Activated CD8-positive, alpha-beta memory T cell treated with anti-CD3 and anti-CD28 coated beads, Interleukin-2, amount 50 U/mL, for 4 hours (primary cell): ENCODE results near the gene LMO7.
"Not testable (repeated sequence)": the region's sequence is repeated elsewhere in the genome, so short reads cannot be mapped to it uniquely, and the experiment has no call there.

ENCODE experiments used
- DNase-seq: peaks from one replicate; pipeline ENCODE4 v3.0.0-alpha.2; 2020

Gene LMO7

DNA sequence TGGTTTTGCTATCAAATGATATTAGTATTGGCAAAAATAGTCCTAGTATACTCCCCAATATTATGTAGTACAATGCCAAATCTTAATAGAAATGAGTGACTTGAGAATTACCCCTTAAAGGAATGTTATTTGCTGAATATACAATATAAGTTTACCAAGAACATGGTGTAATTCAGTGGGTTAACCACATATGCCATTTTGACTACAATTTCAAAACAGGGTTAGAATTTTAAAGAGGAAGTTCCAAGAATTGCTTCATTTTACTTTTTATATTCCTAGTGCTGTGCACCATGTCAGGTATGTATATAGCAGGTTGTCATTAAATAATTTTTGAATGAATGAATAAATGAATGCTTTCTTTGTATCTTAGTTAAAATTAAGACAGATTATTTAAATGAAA, 66.3 kb downstream of the LMO7 start:
- no peak for DNase-seq

DNA sequence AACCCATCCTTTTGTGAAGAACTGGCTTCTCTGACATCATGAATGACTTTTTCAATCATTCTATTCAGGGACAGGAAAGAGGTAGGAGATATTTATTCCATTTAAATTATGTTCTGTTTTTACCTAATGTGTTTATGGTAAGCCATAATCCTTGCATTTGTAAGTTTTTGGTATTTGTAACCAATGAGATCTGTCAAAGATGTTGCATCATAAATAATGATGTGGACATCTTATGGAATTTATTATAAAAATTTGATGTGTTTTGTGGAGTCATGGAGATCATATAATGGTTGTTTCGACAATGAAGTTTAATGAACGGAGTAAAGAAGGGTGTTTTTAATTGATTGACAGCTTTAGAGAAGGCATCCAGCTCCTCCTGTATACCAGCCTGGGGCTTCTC, 67.6 kb downstream of the LMO7 start:
- DNase-seq, result no peak

DNA sequence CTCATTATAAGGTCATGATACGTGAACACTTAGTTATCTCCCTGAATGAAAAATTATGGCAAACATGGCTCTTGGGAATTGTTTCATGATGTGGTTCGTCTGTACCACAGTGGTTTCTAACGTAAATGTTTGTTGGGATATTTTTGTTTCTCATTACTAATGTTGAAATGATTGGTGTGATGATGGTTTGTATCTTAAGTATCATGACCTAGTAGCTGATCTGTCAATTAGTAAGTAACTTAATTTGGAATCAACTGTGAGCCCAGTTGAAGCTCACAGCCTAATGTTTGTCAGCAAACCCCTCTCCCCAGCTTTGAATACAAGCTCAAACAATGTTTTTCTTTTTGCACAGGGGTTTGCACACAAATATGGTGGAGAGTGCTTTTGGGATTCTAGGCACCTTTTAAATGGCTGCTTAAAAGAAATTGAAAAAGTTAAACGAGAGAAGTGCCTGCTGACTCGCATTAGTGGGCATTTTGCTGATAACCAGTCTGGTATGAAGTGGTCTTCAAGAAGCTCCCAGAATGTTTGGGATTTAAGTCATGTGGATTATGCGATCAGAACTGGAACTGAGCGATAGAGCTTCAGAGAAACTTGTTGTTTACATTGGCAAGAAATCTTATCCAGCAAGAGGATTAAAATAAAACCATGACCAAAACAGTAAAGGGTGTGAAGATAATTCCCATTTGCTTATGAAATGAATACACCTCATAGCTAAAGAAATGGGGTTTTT, 68.2 kb downstream of the LMO7 start:
- no peak for DNase-seq

DNA sequence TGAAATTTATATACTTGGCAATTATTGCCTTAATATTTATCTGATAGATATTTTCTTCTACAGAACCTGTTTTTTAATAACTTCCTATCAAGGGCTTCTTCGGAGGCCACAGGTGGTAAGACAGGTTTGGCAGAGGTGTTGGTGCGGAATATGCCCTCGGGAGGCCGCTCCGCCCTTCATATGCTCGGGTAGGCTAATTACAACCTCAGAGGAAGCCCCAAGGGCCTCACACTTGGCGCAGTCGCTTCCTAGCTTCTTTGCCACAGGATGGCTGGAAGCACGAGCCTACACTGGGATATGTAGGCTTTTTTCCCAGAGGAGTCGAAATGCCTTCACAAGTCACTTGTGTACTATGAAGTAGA, 68.8 kb downstream of the LMO7 start:
- no peak for DNase-seq

DNA sequence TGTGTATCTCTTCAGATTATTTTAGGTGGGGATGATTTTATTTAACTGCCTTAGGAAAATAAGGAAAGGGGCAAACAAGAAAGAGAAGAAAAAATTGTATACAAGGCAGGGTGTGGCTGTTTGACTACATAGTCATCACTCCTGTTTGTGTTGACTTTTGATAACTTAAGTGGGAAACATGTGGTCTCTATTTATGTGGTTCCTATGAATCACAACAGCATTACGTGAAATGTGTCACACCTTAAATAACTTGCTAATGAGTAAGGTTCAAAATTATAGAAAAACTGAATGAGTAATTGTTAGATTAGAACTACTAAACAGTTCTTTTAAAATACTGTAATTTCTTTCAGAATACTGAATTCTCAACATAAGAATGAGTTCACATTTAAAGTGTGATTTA, 69.3 kb downstream of the LMO7 start:
- DNase-seq, result no peak

DNA sequence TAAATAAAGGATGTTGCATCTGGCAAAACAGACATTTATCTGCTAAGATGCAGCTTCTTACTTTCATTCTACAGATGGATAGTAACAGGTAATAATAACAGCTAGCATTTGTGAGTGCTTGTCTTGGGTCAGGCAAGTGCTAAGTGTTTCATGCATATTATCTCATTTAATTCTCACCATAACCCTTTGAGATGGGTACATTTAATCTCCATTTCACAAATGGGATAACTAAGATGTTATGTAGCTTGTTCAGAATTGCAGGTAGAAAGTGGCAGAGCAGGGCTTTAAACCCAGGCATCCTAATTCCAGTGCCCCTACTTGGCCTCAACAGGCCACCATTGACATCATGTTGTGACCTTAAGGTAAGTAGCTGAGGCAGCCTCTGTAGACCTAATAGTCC, 69.8 kb downstream of the LMO7 start:
- DNase-seq, result no peak

DNA sequence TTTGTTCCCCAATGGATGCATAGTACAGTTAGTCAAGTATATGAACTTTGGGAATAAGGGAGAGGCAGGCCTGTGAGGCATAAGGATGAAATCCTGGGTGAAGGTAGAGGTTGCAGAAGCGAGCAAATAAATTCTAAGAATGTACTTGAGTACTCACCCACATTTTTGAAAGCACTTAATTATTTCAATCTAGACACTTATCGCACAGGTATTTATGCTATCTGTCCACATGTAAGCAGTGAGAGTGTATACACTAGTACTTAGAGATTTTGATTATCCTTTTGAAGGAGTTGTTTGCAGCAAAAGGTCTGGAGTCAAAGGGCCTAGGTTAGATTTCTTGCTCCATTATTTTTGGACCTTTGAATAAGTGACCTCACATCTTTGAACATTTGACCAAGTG, 77.7 kb downstream of the LMO7 start:
- DNase-seq, result no peak

DNA sequence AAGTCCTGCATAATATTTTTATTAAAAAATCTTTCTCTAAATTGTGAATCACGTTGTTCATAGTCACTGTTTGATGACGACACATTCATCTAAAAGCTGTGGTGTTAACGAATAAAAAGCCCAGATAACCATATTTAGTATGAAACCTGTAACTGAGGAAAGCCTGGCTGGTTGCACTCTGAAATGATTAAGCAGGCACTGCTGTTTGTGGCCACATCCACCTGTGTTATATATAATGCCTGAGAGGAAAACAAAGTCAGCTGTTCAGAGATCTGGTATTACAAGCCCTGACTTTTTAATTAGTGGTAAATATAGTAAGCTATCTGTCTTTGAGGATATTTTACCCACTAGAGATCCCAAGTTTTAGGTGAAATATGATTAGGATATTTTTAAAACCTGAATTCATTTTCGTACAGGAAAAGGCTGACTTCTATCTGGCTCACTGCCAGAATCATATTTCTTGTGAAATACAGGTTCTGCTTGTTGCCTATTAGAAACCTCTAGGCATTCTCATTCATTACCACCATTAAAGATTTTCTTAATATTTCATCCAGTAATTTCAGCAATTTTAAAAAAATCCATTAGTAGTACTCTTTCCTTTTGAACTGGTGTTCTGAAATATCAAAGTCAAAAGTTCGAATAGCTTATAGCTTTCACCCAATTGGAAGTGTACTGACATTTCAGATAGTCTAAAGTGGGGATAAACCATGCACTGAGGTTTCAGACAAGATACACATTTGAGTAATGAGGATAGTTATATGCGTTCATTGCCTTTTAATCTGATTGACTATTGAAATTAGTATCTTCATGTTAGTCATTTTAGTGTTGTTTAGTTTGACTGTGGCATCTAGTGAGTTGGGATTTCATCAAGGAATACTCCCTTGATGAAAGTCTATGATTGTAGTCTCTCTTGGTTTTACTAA, 79.7 kb downstream of the LMO7 start:
- no peak for DNase-seq

DNA sequence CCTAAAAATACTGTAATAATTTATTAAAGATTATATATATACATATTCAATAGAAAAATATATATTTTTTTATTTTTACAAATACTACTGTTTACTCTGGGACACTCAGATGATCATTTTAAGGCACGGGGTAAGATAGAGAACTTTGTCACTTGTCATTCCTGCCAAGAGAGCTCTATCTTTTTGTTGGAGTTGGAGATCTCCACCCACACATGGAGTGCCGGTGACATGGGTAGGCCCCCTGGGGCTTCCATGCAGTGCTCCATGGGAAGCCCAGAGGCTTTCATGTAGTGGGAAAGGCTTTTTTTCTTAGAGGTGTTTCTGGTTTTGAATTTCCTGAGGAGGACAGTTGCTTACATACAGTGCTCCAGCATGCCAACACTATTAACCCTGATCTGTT, 81.4 kb downstream of the LMO7 start:
- no peak for DNase-seq

DNA sequence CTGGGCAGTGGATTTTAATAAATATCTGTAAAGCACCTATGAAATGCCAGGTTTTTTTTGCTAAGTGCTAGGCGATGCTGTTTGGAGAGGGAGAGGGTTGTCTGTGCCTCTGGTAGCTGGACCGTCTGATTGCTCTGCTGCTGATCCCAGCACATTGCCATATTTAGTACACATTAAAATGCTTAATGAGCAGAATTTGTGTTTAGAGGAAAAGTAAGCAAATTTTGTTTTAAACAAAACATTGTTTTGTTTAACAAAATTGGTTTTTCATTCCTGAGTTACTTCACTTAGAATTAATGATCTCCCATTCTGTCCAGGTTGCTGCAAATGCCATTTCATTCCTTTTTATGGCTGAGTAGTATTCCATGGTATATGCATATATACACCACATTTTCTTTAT, 85.2 kb downstream of the LMO7 start:
- no peak for DNase-seq

DNA sequence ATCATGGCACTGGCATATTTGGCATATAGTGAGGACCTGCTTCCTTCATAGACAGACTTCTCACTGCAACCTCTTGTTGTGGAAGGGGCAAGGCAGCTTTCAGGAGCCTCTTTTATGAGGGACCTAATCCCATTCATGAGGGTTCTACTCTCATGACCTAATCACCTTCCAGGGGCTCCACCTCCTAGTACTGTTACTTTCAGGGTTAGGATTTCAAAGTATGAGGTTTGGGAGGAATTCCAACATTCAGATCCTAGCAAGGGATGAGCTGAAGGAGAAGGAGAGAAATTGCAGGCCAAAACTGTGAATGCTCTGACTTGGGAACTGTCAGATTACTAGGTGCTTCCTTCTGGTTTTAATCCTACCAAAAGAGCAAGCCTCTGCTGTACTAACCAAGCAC, 87.8 kb downstream of the LMO7 start:
- DNase-seq, result no peak

DNA sequence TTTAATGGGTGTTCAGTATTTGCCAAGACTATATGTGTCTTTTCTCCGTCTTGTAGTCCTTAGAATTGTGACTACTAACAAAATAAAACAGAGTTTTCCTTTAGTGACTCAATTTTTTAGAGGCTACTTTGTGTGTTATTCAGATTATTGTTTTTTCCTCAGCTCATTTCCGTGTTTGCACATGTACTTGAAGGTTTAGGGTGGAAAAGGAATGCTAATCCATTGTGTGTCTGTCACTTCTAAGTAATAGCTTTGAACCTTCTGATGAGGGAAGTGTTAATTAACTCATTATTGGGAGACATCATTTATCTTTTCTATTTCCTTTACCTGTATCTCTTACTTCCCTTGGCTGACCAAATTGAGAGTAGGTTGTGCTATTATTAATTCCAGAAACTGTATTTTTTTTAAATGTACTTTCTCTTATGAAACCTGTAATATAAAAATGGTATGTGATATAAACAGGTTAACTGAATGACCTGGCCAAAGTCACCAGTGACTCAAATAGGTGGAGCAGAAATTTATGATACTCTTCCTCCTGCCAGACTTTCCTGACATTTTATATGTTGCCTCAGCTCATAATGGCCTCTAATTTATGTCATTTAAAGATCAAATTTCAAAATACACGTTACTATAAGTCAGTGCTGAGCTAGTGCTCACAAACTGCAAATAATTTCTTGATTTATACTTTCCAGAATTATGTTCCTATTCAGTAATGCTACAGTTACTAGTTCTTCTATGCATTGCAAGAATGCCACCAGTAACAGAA, 88.8 kb downstream of the LMO7 start:
- DNase-seq, result no peak

DNA sequence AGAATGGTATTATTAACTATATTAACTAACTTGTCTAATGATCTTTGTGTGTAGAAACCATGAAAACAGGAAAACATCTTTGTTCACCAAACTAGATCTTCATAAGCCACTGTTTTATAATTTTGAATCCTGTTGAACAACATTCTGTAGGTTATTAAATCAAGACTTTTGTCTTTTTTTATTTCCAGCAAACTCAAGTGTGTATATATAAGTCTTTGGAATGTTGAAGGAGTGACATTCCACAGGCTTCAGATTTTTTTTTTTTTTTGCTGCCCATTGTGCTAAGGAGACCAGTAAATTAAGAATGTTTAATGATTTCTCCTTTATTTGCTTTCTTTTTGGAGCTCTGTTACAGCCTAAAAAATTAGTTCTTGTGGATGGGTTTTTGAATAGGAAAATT, 89.6 kb downstream of the LMO7 start:
- no peak for DNase-seq

DNA sequence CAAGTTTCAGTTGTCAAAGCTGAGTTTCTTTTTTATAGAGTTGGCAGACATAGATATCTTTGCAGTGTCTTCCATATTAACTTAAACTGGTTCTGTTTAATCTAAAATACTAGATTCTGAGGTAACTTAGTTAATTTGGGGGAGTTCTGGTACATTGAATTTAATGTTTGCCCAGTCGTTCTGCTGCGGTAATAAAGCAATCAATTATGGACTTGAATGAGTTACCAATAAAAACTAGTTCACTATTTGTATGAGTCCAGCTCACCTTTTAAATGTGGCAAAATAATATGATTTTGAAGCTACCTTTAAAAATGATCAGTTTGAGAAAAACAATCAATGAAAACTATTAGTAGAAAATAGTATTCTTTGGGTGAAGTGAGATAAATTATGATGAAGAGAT, 90.2 kb downstream of the LMO7 start:
- no peak for DNase-seq

DNA sequence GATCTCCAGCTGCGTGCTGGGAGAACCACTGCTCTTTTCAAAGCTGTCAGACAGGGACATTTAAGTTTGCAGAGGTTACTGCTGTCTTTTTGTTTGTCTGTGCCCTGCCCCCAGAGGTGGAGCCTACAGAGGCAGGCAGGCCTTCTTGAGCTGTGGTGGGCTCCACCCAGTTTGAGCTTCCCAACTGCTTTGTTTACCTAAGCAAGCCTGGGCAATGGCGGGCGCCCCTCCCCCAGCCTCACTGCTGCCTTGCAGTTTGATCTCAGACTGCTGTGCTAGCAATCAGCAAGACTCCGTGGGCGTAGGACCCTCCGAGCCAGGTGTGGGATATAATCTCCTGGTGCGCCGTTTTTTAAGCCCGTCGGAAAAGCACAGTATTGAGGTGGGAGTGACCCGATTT, 97.0 kb downstream of the LMO7 start:
- DNase-seq, result not testable (repeated sequence)

DNA sequence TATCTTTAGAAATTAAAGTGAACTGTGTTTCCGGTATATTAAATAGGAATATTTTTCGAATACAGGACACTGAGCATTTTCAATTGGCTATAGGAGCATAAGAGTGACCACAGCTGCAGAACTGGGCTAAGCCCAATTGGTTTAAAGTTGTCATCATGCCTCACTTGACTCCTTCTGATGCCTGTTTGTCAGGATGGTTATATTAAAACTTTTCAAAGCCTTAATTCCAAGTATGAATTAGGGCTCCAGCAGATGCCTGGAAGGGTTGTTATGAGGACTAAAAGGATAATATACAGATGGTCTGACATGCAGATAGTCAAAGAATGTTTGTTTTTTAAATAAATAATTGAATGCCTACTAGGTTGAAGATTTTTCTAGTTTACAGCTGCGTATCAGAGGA, 100.0 kb downstream of the LMO7 start:
- DNase-seq, result no peak

DNA sequence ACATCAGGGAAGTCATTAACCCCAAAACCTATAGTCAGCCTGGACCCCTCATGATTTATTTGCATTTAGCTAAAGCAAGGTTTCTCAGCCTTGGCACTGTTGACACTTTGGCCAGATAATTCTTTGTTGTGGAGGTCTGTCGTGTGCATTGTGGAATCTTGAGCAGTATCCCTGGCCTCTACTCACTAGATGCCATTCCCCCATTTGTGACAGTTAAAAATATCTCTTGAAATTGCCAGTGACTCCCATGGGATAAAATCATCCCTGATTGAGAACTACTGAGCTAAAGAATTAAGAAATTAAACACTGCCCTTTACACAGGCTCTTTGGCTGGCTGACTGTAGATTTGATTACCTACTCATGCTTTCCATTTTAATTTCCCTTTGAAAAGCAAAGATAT, 102.7 kb downstream of the LMO7 start:
- DNase-seq, result no peak

DNA sequence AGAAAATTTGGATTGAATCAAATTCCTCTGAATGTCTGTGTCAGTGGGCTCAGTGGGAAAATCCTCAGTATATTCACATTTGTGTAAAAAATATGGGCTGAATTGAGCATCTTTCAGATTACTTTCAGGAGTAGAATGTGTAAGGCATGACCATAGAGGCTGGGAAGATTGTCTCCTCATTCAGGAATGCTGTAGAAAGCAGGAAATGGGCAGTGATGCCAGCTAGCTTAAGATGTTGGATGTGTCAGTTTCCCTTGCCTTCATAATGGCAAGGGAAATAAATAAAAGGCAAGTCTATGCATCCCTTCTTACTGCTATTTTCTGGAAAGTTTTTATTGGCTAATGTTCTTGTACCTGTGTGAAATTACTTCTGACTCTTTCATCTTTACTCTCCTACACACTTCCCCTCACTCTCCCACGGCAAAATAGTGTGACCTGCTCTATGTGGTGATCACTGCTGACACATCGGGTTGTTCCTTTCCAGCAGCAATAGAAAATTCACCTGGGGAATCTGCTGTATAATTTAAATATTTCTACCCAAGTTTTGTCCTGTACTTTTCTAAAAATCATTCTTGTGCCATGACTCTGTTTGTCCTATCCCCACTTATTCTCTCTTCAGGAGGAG, 103.2 kb downstream of the LMO7 start:
- DNase-seq, result no peak

DNA sequence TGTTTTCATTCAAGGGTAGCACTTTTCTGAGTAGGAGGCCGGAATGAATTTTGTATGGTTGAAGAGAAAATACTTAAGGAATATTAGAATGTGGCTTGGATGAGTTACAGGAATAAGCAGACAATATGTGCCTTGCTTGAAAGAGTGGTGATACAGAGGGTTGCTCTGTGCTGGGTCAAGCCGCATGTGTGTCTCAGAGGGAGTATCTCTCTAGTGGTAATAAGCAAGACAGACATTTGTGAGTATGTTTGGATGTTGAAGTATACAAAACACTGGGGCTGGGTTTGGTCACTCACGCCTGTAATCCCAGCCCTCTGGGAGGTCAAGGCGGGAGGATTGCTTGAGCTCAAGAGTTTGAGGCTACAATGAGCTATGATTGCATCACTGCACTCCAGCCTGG, 103.9 kb downstream of the LMO7 start:
- DNase-seq, result no peak

DNA sequence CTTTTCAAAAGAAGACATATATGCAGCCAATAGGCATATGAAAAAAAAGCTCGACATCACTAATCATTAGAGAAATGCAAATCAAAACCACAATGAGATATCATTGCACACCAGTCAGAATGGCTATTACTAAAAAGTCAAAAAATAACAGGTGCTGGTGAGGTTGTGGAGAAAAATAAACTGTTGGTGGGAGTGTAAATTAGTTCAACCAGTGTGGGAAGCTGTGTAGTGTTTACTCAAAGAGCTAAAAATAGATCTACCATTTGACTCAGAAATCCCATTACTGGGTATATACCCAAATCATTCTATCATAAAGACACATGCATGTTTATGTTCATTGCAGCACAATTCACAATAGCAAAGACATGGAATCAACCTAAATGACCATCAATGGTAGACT, 106.9 kb downstream of the LMO7 start:
- DNase-seq, result not testable (repeated sequence)

DNA sequence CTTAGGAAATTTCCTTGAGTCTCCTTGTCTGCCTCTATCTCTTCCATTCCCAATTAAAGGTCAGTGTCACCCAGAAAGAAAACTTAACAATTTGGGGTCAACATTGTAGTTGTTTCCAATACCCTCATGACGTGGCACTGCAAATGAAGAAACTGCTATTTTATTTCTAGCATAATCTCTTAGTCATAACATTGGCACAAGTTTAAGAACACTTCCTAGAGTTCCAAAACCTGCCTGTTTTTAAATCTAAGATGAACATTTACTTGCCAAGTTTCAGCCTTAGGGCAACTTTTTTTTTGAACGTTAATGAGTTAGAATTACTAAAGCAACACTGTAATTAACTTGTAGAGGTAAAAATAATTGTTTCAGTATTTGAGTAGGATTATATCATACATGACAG, 108.0 kb downstream of the LMO7 start:
- no peak for DNase-seq

DNA sequence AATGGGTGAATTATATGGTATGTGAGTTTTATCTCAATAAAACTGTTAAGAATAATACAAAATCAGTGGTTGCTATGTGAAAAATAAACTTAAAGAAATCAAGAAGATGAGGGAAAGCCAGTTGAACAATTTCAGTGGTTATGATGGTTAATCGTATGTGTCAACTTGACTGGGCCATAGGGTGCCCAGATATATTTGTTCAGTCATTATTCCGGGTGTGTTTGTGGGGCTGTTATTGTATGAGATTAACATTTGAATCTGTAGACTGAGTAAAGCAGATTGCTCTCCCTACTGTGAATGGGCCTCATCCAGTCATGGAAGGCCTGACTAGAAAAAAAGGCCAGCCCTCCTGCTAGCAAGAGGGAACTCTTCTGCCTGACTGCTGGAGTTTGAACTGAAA, 109.3 kb downstream of the LMO7 start:
- no peak for DNase-seq

DNA sequence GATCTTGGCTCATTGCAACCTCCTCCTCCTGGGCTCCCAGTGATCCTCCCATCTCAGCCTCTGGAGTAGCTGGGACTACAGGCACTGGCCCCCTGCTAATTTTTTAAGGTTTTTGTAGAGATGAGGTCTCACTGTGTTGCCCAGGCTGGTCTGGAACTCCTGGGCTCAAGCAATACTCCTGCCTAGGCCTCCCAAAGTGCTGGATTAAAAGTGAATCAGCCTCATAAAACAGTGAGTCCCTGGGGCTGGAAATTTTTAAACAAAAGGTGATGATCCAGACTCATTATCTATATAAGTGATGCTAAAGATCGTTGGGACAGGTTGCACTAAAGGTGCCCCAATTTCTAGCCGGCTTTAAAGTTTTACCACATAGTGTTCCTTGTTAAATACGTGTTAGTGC, 112.7 kb downstream of the LMO7 start:
- DNase-seq, result no peak
